ENCODE data around the gene OPRL1. TPM values are rescaled to one million over a fixed set of nuclear protein-coding genes. Genes with fewer than 3 reads are reported as not detected.
A peak's percentile ranks its signal among the peaks of the same experiment; 100 is the strongest.

The OPRL1 gene
- total RNA-seq, 1 experiment from 2014 or later = 0.59 TPM

GRCh38 chr20:64139199-64140060 is 59.5 kb downstream of the OPRL1 start:
- H3K9me3 ChIP-seq = peaks cover 8% of the 10 kb centered on the region; the same call in 1 of the 2 replicates
- H3K4me3 Mint-ChIP-seq (ENCODE audit: unreplicated experiment) = no peak overlapping the region
- peaks cover 6% of the 10 kb centered on the region for H3K9me3 Mint-ChIP-seq (ENCODE audit: unreplicated experiment)
- no peak overlapping the region for H3K27ac Mint-ChIP-seq (ENCODE audit: unreplicated experiment)
- no peak overlapping the region for H3K4me3 ChIP-seq (ENCODE audit: low read depth, low read length)
- H3K36me3 ChIP-seq (ENCODE audit: control insufficient read depth, insufficient read depth, low read length) = no peaks in the 10 kb centered on the region
- no peaks in the 10 kb centered on the region for H3K36me3 Mint-ChIP-seq (ENCODE audit: insufficient read depth, unreplicated experiment)
- H3K4me1 Mint-ChIP-seq (ENCODE audit: low read depth, unreplicated experiment) = peaks cover 7% of the 10 kb centered on the region
- intact Hi-C loops (cut with micrococcal nuclease; ENCODE audit: unreplicated experiment) = no loop called here
- H3K4me1 ChIP-seq = no peaks in the 10 kb centered on the region
- H3K27me3 ChIP-seq (replicated peaks; ENCODE audit: control insufficient read depth, insufficient read depth, low read length) = no peaks in the 10 kb centered on the region; the same call in 1 of the 2 replicates
- H3K27me3 Mint-ChIP-seq (ENCODE audit: insufficient read depth, unreplicated experiment) = peaks cover 23% of the 10 kb centered on the region
- TF ChIP-seq CTCF (IDR thresholded peaks at IDR 0.05; ENCODE audit: insufficient read depth in 1 of 2, low read depth in 1 of 2, low read length in 1 of 2, severe bottlenecking in 1 of 2, unreplicated experiment in 1 of 2) = no peak
- no TSS peak for BruUV-seq (replicated peaks)
- ChIA-PET POLR2A (no interaction called here), CTCF (interaction anchor here (0.6 to 1.4 kb wide), 2 partner anchors 14 to 56 kb away, joined by 3 to 4 read pairs; no protein-coding TSS in a partner anchor)
- peak in 1 of 2 experiments; percentile 42 for DNase-seq

GRCh38 chr20:64140061-64140931 is 60.4 kb downstream of the OPRL1 start:
- Mint-ChIP-seq H3K4me1 (ENCODE audit: low read depth, unreplicated experiment) (peaks cover 7% of the 10 kb centered on the region), H3K4me3 (ENCODE audit: unreplicated experiment) (no peak overlapping the region), H3K36me3 (ENCODE audit: insufficient read depth, unreplicated experiment) (no peaks in the 10 kb centered on the region), H3K9me3 (ENCODE audit: unreplicated experiment) (peaks cover 14% of the 10 kb centered on the region), H3K27me3 (ENCODE audit: insufficient read depth, unreplicated experiment) (peaks cover 20% of the 10 kb centered on the region), H3K27ac (ENCODE audit: unreplicated experiment) (no peak overlapping the region)
- ChIA-PET CTCF (interaction anchor here (1.4 kb wide), 1 partner anchor 57 kb away, joined by 3 read pairs; no protein-coding TSS in a partner anchor), POLR2A (no interaction called here)
- Histone ChIP-seq H3K27me3 (replicated peaks; ENCODE audit: control insufficient read depth, insufficient read depth, low read length) (no peaks in the 10 kb centered on the region; the same call in 1 of the 2 replicates), H3K36me3 (ENCODE audit: control insufficient read depth, insufficient read depth, low read length) (no peaks in the 10 kb centered on the region), H3K4me3 (ENCODE audit: low read depth, low read length) (no peak overlapping the region), H3K4me1 (no peaks in the 10 kb centered on the region), H3K9me3 (peaks cover 17% of the 10 kb centered on the region)
- no peak for TF ChIP-seq CTCF (IDR thresholded peaks at IDR 0.05; ENCODE audit: insufficient read depth in 1 of 2, low read depth in 1 of 2, low read length in 1 of 2, severe bottlenecking in 1 of 2, unreplicated experiment in 1 of 2)
- BruUV-seq (replicated peaks) = no TSS peak
- DNase-seq = peak in 1 of 2 experiments; percentile 34
- intact Hi-C loops (cut with micrococcal nuclease; ENCODE audit: unreplicated experiment) = no loop called here

- no TSS peak for BruUV-seq (replicated peaks)
Measured at GRCh38 chr20:64140956-64141355, 61.1 kb downstream of the OPRL1 start.

More at GRCh38 chr20:64140956-64141355, 61.1 kb downstream of the OPRL1 start:
- H3K36me3 ChIP-seq (ENCODE audit: control insufficient read depth, insufficient read depth, low read length) = no peaks in the 10 kb centered on the region
- ChIA-PET CTCF (interaction anchor here (1.0 to 1.4 kb wide), 3 partner anchors 21 to 58 kb away, joined by 3 read pairs; no protein-coding TSS in a partner anchor), POLR2A (no interaction called here)
- intact Hi-C loops (cut with micrococcal nuclease; ENCODE audit: unreplicated experiment) = no loop called here
- Mint-ChIP-seq H3K4me3 (ENCODE audit: unreplicated experiment) (no peak overlapping the region), H3K27ac (ENCODE audit: unreplicated experiment) (no peak overlapping the region), H3K36me3 (ENCODE audit: insufficient read depth, unreplicated experiment) (no peaks in the 10 kb centered on the region), H3K4me1 (ENCODE audit: low read depth, unreplicated experiment) (peaks cover 7% of the 10 kb centered on the region), H3K9me3 (ENCODE audit: unreplicated experiment) (peaks cover 18% of the 10 kb centered on the region), H3K27me3 (ENCODE audit: insufficient read depth, unreplicated experiment) (peaks cover 17% of the 10 kb centered on the region)
- no peaks in the 10 kb centered on the region for H3K4me1 ChIP-seq
- peaks cover 23% of the 10 kb centered on the region for H3K9me3 ChIP-seq
- no peak for TF ChIP-seq CTCF (IDR thresholded peaks at IDR 0.05; ENCODE audit: insufficient read depth in 1 of 2, low read depth in 1 of 2, low read length in 1 of 2, severe bottlenecking in 1 of 2, unreplicated experiment in 1 of 2)
- DNase-seq = peak in 1 of 2 experiments; percentile 32
- H3K4me3 ChIP-seq (ENCODE audit: low read depth, low read length) = no peak overlapping the region
- no peaks in the 10 kb centered on the region; the same call in 1 of the 2 replicates for H3K27me3 ChIP-seq (replicated peaks; ENCODE audit: control insufficient read depth, insufficient read depth, low read length)

All from Caco-2 (cell line).